ENCODE data around the gene MSTN.

MSTN gene

DNA sequence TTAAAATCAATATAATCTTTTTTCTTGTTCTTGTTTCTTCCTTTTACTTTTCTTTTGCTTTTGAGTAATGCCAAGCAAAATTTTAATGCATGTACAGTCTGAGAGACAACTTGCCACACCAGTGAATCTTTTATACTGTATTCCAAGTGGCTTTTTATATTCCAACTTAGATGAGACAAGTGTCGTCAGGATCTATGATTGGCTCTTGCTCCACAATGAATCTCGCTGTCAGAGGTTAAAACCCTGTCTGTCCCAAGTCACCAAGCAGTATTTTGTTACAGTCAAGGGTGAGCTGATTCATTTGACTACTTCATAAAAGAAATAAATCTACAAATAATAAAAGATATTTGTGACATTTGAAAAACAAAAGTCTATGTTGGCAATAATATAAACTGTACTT is at the start of gene MSTN:
MSTN (minus strand) TSS at position 129 of the 400 bp plus-strand sequence. CDS start 133 bp downstream, outside the sequence.
- no peak for DNase-seq

DNA sequence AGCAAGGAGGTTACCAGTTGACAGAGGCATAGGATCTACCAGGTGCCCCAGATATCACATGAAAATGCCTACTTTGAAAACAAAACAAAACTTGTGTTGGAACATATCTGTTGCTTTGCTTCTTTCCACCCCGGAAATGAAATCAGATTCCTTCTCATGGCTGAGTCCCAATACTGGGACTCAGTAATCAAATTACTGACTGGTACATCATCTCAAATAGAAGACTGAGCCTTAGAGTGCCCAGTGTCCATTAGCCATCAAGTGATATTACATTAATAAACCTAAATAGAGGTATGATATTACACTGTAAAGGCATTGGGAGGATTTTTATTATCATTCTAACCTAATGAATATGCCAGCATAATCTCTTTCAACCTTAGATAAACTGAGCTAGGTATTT is 48.6 kb upstream of the MSTN start:
- DNase-seq = no peak

DNA sequence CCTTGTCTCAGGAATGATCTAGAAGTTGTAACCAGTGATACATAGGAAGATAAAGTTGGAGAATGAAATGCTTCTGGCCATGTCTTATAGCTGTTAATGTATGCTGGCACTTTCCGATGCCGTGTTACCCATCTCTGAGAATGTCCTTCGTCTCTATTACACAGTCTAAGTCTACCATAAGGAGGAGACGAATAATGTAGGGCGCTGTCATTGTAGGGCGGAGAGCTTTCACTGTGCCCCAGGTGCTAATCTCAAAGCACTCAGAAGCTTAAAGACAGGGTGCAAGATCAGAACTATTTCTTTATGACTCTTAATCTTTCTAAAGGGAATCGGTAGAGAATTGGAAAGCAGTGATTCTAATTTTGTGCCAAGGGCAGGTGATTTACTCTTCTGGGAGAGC is 48.2 kb upstream of the MSTN start:
- no peak for DNase-seq

DNA sequence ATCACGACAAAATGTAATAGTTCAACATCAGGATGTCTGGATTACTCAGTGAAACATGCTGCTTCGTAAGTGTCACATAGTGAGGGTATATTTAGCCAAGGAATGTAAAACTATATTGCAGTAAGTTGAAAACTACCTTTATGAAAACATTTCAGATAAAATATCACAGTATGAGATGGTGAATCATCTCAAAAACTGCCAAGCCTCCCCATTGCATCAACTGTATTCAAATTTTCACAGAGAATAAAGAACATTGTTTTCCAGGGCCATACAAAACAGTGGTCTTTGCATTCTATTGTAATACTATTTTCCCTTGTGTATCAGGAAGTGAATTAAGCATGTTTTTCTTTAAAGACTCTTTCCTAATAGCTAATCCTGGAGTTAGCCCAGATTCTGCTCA is 47.6 kb upstream of the MSTN start:
- DNase-seq = no peak

DNA sequence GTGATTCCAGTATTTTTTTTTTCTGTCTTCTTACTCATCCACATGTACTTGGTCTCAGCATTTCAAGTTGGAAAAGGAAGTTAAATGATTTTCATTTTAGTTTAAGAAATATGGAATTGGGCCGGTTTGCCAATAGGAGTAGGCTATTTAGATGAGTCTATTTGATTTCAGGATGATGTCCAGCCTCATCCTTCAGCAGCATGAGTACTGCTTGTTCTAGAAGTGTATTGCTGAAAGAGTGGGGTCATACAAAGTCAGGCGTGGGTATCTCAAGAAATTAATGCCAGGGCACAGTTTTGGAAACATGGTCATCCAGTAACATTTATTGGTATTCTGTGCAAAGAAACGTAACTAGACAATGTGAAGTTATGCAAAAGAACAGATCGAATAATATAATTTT is 44.9 kb upstream of the MSTN start:
- DNase-seq = no peak

DNA sequence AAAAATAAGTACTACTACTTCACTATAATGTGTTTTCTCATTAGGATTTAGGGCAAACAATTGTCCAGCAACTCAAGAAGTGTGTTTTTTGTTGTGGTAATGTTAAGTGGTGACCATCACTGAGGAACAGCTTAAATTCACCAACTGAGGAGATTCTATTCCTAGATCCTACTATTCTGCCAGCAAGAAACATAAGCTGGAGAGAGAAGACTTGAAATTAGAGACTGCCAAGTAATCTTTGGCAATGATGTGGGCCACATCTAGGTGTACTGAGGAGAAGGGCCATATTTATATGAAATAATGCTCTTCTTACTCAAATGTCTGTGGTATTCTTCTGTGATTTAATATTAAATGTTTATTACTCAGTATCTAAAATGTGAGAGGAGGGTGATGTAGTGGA is 44.3 kb upstream of the MSTN start:
- DNase-seq = no peak

DNA sequence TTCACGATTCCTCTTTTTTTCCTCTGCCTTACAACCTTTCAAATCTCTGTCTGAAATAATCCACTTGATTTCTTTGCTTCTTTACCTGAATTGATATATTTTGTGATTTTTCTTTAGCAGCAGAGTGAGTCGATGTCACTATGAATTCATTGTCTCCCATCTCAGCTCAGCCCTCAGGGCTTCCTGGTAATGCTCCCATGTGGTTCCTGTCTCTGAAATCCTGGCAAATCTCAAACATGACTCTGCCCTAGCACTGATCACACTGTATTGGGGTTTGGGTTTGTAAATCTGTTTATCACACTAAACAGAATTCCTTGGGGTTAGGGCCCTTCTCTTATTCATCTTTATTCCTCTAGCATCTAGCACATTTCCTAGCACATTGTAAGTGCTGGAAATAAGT is 43.0 kb upstream of the MSTN start:
- no peak for DNase-seq

DNA sequence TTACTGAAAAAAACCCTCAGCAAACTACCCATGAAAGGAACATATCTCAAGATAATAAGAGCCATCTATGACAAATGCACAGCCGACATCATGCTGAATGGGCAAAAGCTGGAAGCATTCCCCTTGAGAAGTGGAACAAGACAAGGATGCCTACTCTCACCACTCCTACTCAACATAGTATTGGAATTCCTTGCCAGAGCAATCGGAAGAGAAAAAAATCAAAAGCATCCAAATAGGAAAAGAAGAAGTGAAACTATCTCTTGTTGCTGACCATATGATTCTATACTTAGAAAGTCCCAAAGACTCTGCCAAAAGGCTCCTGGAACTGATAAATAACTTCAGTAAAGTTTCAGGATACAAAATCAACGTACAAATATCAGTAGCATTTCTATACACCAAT is 40.6 kb upstream of the MSTN start:
- no peak for DNase-seq

DNA sequence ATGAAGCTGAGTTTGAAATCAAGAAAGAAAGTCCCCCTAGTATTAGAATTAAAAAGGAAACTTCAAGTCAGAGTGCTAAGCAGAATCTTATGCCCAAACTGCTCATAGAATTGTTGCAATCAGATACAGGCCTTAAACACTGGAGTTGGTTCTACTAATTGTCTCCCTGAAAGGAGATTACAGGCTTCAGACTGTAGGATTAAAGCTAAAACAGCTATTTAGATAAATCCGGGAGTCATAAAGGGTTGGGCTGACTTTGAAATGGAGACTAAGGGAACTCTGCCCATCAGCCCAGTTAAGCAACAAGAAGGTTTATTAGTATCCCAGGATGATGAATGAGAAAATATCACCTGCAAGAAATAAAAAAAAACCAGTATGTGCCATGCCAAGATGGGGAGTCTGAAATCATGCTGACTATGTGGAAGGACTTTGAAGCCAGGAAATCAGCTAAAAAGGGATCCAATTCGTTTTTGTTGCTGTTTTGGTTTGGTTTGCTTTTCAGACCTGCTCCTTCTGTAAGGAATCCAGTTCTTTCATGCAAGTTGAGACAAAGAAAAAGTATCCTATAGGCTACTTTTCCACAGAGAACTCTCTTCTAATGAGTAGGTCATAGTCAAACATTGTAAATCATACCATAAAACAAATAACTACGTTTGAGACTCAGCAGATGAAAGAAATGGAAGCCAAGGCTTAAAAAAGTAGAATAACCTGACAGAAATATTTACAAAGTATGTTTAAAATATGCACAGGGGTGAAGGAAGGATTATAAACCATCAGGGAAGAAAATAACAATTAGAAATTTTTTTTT is 37.6 kb upstream of the MSTN start:
- no peak for DNase-seq

DNA sequence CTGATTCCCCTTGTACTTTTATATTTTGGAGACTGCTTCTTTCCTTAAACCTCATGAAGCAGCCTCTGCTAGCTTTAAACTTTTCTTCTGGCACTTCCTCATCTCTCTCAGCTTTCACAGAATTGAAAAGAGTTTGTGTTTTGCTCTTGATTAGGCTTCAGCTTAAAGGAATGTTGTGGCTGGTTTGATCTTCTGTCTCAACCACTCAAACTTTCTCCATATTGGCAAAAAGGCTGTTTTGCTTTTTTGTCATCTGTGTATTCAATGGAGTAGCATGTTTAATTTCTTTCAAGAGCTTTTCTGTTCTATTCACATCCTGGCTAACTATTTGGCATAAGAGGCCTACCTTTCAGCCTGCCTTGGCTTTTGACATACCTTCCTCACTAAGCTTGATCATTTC is 36.3 kb upstream of the MSTN start:
- DNase-seq = no peak

DNA sequence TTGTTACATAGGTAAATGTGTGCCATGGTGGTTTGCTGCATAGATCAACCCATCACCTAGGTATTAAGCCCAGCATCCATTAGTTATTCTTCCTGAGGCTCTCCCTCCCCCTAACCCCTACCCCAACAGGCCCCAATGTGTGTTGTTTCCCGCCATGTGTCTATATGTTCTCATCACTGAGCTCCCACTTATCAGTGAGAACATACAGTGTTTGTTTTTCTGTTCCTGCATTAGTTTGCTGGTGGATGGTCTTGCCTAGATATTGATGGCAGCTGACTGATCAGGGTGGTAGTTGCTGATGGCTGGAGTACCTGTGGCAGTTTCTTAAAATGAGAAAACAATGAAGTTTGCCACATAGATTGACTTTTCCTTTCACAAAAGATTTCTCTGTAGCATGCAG is 34.6 kb upstream of the MSTN start:
- DNase-seq = no peak

DNA sequence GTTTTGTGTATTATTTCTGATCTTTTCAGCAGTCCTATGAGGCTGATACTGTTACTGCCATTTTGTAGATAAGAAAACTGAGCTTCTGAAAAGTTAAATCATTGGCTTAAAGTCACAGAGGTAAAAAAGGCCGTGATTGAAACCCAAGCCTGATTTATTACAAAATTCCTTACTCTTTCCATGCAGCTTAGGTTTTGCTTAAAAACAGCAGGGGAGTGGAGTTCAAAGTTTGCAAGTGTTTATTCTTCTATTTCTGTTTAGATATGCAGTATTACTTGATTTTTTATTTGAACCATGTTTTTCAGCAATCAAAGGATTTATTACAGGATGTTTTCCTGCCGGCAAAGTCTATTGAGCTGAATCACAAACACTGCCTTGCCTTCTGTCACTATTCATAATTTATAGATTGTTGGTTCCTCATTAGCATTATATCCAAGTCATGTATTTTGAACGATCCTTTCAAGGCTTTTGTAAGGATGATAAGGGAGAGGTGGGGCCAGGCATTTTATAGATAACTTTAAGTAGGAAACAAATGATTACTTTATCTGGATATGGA is 31.9 kb upstream of the MSTN start:
- DNase-seq = no peak

DNA sequence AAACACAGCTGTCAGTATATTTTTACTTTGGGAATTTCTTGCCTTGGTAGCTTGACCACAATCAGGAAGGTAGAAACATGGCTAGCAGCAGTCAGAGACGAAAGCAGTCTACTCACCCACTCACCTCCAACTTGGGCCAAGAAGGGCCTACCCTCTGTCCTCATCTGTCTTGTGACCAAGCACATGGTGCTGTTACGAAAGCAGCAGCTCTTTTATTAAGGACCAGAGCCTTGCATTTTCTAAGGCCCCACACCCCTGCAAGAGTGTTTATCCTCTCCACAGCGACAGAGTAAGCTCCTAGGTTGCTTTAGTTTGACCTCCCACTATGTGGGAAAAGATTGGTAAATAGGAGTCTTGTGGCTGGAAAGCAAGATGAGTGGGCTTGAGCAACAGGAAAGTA is 31.3 kb upstream of the MSTN start:
- DNase-seq = no peak

DNA sequence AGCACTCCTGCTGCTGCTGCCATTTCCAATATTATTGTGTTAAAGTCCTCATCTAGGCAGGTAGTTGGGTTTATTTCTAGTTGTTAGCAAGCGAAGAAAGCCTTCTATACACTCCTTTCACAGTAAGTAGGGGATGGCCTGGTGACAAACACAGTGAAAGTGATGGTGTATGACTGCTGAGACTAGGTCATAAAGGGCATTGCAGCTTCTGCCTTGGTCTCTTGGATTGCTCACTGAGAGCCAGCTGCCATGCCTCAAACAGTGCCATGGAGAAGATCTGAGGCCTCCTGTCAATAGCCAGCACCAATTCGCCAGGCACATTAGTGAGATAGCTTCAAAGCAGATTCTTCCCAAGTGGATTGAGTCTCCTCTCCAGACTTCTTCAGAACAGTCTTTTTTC is 27.6 kb upstream of the MSTN start:
- no peak for DNase-seq

DNA sequence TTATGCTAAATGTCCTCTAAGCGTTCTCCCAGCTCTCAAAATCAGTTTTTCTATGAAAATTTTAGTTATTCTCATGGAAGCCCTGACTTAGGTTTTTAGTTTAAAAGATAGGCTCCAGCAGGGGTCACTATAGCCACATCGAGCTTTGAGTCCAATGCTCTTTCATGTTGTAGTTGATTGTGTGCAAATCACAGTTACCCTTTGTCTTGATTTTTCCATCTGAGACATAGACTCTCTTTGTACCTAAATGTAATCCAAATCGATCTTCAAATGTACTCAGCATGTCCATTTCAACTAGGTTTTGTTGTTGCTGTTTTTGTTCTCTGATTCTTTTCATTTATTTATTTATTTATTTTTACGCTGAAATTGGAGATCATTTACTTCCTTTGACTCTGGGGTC is 26.4 kb upstream of the MSTN start:
- DNase-seq = no peak

DNA sequence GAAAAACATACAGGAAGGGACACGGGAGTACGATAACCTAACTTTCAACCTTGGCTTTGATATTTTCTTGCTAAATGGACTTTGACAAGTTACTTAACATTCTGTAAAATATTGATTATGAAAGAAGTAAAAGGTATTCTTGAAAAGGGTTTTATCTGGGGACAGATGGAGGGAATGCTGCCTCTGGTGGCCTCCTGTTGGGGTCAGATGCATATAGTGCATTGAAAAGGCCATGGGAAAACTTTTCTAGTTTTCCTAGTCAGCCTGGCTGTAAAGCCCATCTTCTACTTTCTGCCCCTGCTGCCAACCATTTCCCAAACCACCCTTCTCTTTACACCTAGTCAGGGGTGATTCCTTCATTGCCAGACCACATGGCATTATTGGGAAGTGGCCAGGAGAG is 22.2 kb upstream of the MSTN start:
- no peak for DNase-seq

DNA sequence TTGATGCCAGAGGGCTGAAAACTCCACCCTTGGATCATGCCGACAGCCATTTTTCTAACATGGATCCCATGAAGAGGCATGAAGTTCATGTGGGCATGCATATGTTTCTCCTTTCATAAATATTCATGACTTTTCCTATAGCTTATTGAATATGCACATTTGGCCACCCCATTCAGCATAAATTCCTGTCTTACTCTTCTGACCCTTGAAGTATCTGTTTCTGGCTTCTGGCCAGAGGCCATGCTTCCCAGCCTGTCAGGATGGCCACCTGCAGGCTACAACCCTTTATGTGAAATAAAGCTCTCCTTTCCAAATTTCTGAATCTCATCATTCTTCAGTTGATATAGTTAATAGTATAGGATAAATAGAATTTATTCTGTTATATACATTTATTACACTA is 19.6 kb upstream of the MSTN start:
- no peak for DNase-seq

DNA sequence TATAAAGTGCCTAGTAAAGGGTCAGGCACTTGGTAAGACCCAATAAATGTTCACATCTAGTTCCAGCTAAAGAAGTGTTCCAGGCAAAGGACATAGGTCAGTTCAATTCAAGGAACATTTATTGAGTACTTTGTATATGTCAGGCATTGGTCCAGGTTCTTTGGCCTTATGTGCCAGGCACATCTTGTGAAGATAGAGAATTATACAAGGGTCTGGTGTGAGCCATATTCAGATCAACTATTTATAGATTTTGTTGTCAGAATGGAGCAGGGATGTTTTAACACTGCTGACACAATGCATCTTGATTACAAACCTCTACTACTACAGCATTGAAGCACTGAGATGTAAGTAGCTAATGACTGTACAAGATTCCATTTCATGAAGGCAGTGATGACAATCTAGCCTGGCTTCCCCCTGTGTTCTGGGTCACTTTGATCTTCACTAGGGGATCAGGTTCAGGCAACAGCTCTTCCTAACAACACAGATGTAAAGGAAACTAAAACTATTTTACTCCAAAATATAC is 18.1 kb upstream of the MSTN start:
- DNase-seq = no peak

DNA sequence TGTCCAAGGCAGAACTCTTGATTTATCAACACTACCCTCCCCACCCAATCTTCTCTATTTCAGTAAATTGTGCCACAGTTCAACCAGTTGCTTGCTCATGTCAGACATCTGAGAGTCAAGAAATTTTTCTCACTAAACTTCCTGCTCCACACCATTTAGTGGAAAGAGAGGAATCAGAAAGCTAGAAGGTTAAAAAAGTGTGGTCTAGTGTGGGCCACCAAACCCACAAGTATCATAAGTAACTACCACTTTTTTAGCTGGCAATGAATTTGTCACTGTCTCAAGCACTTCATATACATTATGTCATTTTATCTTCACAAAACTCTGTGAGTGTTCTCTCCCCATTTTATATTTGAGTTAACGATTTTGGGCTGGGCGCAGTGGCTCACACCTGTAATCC is 16.6 kb upstream of the MSTN start:
- no peak for DNase-seq

DNA sequence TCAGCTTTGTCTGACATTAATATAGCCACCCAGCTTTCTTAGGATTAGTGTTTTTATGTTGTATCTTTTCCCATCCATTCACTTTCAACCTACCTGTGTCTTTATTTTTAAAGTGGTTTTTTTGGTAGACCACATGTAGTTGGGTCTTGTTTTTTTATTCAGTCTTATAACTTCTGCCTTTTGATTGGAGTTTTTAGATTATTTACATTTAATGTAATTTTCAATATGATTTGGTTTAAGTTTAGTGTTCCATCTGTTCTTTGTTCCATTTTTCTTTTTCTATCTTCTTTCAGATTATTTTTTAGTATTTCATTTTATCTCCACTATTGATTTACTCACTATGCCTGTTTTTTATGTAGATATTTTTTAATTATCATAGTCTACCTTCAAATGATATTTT is 13.1 kb upstream of the MSTN start:
- DNase-seq = no peak

DNA sequence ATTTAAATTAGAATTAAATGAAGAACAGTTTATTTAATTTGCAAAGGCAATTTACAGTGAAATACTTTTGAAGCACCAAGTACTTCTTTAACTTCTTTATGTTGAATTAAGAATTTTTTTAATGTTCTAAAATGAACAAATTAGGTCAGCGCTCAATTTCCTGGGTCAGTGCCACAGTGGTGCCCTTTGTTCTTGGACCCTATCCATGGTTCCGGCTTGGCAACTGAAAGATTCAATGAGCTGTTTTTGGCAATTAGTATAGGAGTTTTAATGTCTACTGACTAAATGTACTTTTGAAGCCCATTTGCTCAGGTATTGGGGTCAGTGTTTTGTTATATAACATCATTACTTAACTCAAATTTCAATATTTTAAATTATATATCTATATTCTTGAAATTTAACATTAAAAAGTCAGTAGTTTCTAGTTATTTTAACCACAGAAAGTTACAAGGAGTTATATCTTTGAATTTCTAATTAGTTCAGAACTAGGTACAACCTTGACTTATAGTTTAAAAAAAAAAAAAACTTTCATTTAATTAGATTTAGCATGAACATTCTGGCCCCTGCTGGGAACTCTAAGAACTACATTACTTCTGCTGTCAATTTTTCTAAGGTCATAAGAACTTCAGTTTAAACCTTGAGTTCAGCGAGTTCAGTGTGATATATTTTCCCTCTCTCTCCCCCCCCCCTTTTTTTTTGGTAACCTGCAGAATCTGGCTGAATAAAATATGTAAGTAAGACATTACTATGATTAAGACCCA is 7.6 kb upstream of the MSTN start:
- peak; percentile 18 for DNase-seq

DNA sequence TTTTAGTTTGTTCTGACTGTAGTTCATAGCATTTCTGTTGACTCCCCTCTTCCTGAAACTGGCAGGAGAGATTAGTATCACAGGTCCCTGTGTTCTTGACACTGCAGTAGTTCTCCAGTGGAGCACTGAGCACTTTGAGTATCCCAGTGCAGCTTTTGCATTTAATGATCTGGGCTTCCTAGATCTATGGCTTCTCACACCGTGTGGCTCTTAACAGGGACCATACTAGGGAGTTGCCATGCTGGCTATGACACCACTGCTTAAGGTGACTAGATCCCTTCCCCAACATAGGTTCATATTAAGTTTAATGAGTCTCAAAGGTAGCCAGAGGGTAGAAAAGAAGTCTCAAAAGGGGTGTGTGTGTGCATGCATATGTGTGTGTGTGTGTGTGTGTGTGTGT is 6.2 kb upstream of the MSTN start:
- DNase-seq = no peak

DNA sequence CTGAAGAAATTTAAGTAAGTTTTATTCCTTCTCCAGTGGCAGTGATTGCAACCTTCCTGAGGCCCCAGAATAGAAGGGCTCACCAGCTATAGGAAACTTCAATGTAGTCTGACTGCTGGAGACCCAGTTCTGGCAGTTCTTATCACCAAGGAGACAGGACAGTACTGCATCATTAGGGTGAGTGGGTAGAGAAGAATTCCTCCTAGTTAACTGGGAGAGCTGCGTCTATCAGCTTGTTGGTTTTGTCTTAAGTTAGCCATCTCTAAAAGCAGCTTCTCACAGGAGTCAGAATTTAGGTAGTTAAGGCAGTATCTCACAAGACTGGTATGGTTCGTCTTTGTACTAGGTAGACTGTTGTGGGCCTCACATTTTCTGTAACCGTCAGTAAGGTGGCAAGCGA is 3.3 kb upstream of the MSTN start:
- DNase-seq = no peak

DNA sequence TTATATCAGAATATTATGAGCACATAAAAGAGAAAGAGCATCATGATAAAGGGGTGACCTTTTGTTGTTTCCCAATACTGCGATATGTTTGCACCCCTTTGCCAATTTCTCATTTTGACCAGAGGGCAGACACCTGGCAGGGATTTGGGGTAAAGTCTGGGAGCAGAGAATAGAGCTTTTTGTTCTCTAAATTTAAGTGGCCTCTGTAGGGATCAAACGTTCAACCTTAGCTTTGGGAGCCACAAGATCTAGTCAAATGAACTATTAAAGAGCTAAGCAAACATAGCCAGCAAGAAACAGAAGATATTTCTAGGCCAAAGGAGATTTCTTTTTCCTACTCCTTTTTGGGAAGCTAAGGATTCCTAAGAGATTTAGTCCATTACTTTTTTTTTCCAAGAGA is 1.1 kb upstream of the MSTN start:
- DNase-seq = no peak

Data from GF-D8 (cell line).